ENCODE measurements around the gene S100A7A.

S100A7A gene

GRCh38 chr1:153465811-153466636 lies 49.7 kb downstream of the S100A7A start:
- DNase-seq, result no peak

- no peak for DNase-seq
Observed at GRCh38 chr1:153466908-153467307, 50.6 kb downstream of the S100A7A start.

- no peak for DNase-seq
Observed at GRCh38 chr1:153470707-153471106, 54.4 kb downstream of the S100A7A start.

Measured in NCI-H1092 (cell line).